Mucosa of descending colon (tissue), 3 donors: ENCODE measurements around the gene SMPD3. TPM values are rescaled to one million over a fixed set of nuclear protein-coding genes. Genes with fewer than 3 reads are reported as not detected.

Experiments used
- ATAC-seq: fragments of 200-7000 bp; cut with Tn5 transposase; one replicate; pipeline ENCODE4 v1.9.1; 2020; ENCODE audit warnings: mild to moderate bottlenecking, moderate library complexity
- DNase-seq, 3 donors: peaks; one replicate each; pipeline ENCODE4 v3.0.0-alpha.2; 2020
- H3K36me3 ChIP-seq: fragments of 200-600 bp; one replicate; pipeline ENCODE4 v1.8.0; 2021; ENCODE audit warnings: low read depth, mild to moderate bottlenecking
- H3K4me1 ChIP-seq: fragments of 200-600 bp; one replicate; pipeline ENCODE4 v1.8.0; 2021; ENCODE audit warnings: low read depth, mild to moderate bottlenecking
- H3K4me3 ChIP-seq: fragments of 200-600 bp; one replicate; pipeline ENCODE4 v1.8.0; 2021; ENCODE audit warnings: mild to moderate bottlenecking
- H3K9me3 ChIP-seq: fragments of 200-600 bp; one replicate; pipeline ENCODE4 v1.8.0; 2021; ENCODE audit warnings: mild to moderate bottlenecking
- CTCF ChIP-seq: fragments of 200-600 bp; IDR thresholded peaks from one replicate; pipeline ENCODE4 v1.8.0; 2022; ENCODE audit warnings: antibody characterized with exemption, mild to moderate bottlenecking
- intact Hi-C, 2 donors: fragments of 100-400 bp; cut with DNase I in 1 of 2; cut with micrococcal nuclease in 1 of 2; formaldehyde crosslinking; loops; one replicate each; pipeline versions ENCODE4 v1.11.0 to v1.11.1; 2022; cut with DNase I, micrococcal nuclease
- total RNA-seq, 3 donors: library from RNA; stranded (reverse); fragmentation: NEBNext Ultra II Directional in 2 of 3; extraction: Animal tissue kit (Norgen Biotek cat#: 25700) in 2 of 3; gene quantifications; one replicate each; pipeline versions ENCODE4 v1.2.1 to v1.2.4, GENCODE V29; 2021 to 2023
- donor health status: DM: no; HTN: no; CAD: no; lungs with moderate emphysema.
- donor health status: DM: no; HTN: no; CAD: no.
- donor health status: DM: no; HTN: yes; CAD: no.

Gene SMPD3
- total RNA-seq, 3 donors from 2014 or later: 31.8 to 82.7 (median 62.3) TPM

DNA sequence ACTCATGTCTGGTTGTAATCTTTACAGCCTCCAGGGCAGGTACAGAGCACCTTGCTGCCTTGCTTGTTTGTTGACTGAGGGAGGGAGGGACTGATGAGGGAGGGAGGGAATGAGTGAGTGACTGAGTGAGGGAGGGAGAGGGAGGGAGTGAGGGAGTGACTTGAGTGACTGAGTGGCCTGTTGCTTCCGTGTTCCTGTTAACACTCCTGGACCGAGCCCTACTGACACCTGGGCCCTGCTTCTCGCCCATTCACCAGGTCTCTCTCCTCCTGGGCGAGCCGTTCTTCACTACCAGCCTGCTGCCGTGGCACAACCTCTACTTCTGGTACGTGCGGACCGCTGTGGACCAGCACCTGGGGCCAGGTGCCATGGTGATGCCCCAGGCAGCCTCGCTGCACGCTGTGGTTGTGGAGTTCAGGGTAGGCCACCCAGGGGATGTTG, 96.3 kb downstream of the SMPD3 start:
- H3K4me3 ChIP-seq: no peak overlapping the region
- TF ChIP-seq CTCF: no peak

GRCh38 chr16:68351463-68351862, 96.8 kb downstream of the SMPD3 start:
- Histone ChIP-seq H3K36me3 (no peaks in the 10 kb centered on the region), H3K4me3 (no peak overlapping the region), H3K4me1 (peaks cover 10% of the 10 kb centered on the region), H3K9me3 (no peaks in the 10 kb centered on the region)
- no peak for TF ChIP-seq CTCF
- intact Hi-C loops: no loop called here
- DNase-seq (peak in 1 of 3 donors; percentile 52), ATAC-seq (peak; percentile 2)

More for the DNA sequence above, 96.3 kb downstream of the SMPD3 start:
- intact Hi-C loops: no loop called here
- peak; percentile 98 for ATAC-seq
- peaks cover 10% of the 10 kb centered on the region for H3K4me1 ChIP-seq
- no peaks in the 10 kb centered on the region for H3K36me3 ChIP-seq
- DNase-seq: peak in 2 of 3 donors; percentile 70 to 82
- H3K9me3 ChIP-seq: no peaks in the 10 kb centered on the region

GRCh38 chr16:68350813-68351350, 97.4 kb downstream of the SMPD3 start:
- no peak for TF ChIP-seq CTCF

GRCh38 chr16:68349838-68350410, 98.4 kb downstream of the SMPD3 start:
- DNase-seq: no peak
- no peak overlapping the region for H3K4me3 ChIP-seq
- peaks cover 6% of the 10 kb centered on the region for H3K4me1 ChIP-seq
- no peaks in the 10 kb centered on the region for H3K9me3 ChIP-seq
- H3K36me3 ChIP-seq: no peaks in the 10 kb centered on the region
- ATAC-seq: no peak
- TF ChIP-seq CTCF: no peak
- intact Hi-C loops: no loop called here

More at GRCh38 chr16:68350813-68351350, 97.4 kb downstream of the SMPD3 start:
- DNase-seq (peak in 1 of 3 donors; percentile 17), ATAC-seq (no peak)
- intact Hi-C loops: no loop called here
- Histone ChIP-seq H3K4me3 (no peak overlapping the region), H3K4me1 (peaks cover 10% of the 10 kb centered on the region), H3K36me3 (no peaks in the 10 kb centered on the region), H3K9me3 (no peaks in the 10 kb centered on the region)

DNA sequence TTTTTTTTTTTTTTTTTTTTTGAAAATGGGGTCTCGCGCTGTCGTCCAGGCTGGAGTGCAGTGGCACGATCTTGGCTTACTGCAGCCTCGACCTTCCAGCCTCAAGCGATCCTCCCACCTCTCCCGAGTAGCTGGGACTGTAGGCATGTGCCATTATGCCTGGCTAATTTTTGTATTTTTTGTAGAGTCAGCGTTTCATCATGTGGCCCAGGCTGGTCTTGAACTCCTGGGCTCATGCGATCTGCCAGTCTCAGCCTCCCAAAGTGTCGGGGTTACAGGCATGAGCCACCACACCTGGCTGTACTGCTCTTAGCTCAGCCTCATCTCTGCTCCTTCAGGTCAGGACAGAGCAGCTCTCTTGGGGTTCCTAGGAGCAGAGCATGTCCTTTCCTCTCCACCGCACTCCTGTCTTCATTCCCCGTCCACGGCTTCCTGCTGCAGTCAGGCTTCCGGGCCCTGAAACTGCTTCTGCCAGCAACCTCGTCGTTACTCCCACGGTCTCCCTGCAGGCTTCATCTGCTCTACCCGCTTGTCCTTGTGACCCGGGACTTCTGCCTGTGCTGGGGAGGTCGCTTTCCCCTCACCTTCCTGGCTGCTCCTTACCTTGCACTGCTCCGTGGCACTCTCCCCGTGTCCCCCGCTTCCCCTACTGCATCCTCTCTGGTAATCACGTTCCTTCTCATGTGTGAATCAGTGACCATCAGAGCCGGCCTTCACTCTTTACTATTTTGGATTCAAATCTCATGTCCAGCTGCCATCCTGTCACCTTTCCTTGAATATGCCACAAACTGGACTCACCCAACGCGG, 99.5 kb downstream of the SMPD3 start:
- H3K9me3 ChIP-seq: no peaks in the 10 kb centered on the region
- no peaks in the 10 kb centered on the region for H3K36me3 ChIP-seq
- no peak for DNase-seq
- intact Hi-C loops: no loop called here
- no peak for ATAC-seq
- H3K4me3 ChIP-seq: no peak overlapping the region
- peaks cover 6% of the 10 kb centered on the region for H3K4me1 ChIP-seq
- no peak for TF ChIP-seq CTCF
